ENCODE data around the gene TMOD1. TPM values are rescaled to one million over a fixed set of nuclear protein-coding genes. Genes with fewer than 3 reads are reported as not detected.

The TMOD1 gene
- total and polyA plus RNA-seq, 9 of the 15 experiments (the other 6 are each of a cell fraction or from before 2014, with no cell fraction given) = 7.1 to 41.2 (median 14.2) TPM

DNA sequence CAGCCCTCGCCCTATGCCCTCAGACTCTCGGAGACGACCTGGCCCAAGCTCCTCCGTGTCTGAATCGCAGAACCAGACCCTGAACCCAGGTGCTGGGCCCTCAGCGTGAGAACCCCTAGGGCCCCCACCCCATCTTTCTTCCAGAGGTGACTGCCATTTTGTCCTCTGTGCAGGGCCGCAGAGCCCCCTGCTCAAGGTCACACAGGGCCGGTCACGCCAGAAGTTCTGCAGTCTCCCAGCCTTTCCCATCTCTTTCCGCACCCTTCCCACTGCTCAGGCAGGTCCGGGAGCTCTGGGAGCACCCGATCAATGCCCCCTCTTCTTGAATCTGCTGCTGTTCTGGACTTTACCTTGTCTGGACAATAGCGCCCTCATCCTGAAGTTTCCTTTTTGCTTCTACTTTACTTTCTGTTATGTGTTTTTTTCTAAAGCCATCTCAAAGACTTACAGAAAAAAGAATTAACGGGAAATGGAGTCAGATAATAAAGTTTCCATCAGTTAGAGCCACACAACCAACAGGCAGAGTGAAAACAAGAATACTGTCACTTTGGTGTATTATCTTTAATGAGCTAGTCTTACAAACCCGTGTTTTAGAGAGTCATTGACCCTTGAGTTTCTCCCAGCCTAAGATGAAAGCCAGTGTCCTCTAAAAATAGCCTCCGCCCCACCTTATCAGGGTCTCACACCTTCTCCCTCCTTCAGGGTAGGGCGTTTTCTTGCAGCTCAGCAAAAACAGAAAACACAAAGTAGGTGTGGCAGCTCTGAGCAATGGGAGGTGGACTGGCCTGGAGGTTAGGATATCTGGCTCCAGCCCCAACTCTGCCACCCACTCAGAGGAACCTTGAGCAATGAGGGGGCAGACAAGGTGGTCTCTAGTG lies 1.8 kb downstream of the TMOD1 start (continued):
- TF ChIP-seq MXI1 (IDR thresholded peaks at IDR 0.05; ENCODE audit: low read depth, low read length) (peak; percentile 43; the same call in 1 of the 2 replicates), TAF1 (IDR thresholded peaks at IDR 0.05; ENCODE audit: control insufficient read depth, extremely low read depth, insufficient read depth, low read length, severe bottlenecking) (no peak), HOXB6 (CRISPR knock-in tag; IDR thresholded peaks at IDR 0.05; ENCODE audit: borderline replicate concordance) (no peak), TBL1XR1 (IDR thresholded peaks at IDR 0.05; ENCODE audit: low read length in 2 of 2) (peak; percentile 84 to 99; a peak in 3 of 4 replicates), MTA2 (IDR thresholded peaks at IDR 0.05; ENCODE audit: low read depth) (peak; percentile 90), SLC30A9 (CRISPR knock-in tag; IDR thresholded peaks at IDR 0.05) (no peak), RCOR1 (IDR thresholded peaks at IDR 0.05; ENCODE audit: borderline replicate concordance in 1 of 2, low read depth in 2 of 2, low read length in 2 of 2) (peak; percentile 82 to 89; a peak in 3 of 4 replicates), SMARCA4 (IDR thresholded peaks at IDR 0.05) (peak; percentile 97), ZNF197 (CRISPR knock-in tag; IDR thresholded peaks at IDR 0.05; ENCODE audit: low read depth) (peak; percentile 78; the same call in 1 of the 2 replicates), ASH1L (IDR thresholded peaks at IDR 0.05; ENCODE audit: borderline replicate concordance, low read depth, partially characterized antibody) (no peak), PHF21A (IDR thresholded peaks at IDR 0.05; ENCODE audit: borderline replicate concordance, low read depth) (no peak; the same call in 1 of the 2 replicates), ARHGAP35 (IDR thresholded peaks at IDR 0.05; ENCODE audit: partially characterized antibody) (no peak), FOXP1 (CRISPR knock-in tag; IDR thresholded peaks at IDR 0.05) (no peak; the same call in 1 of the 2 replicates), LEF1 (IDR thresholded peaks at IDR 0.05) (peak; percentile 100), ZKSCAN1 (IDR thresholded peaks at IDR 0.05; ENCODE audit: low read depth, low read length) (0 out of 2 replicates have a peak, but pooled peaks have one; percentile 3), HDAC2 (IDR thresholded peaks at IDR 0.05) (peak; percentile 89), ZNF586 (CRISPR knock-in tag; conservative IDR thresholded peaks at IDR 0.05) (no peak), NRF1 (conservative IDR thresholded peaks at IDR 0.05 in 1 of 2, IDR thresholded peaks at IDR 0.05 in 1 of 2) (no peak; a peak in 2 of 4 replicates), PHB (CRISPR knock-in tag; IDR thresholded peaks at IDR 0.05) (no peak), PHTF2 (CRISPR knock-in tag; IDR thresholded peaks at IDR 0.05) (no peak), HNRNPK (IDR thresholded peaks at IDR 0.05; ENCODE audit: low read depth, low read length, poor library complexity, severe bottlenecking) (no peak), DIDO1 (tag; IDR thresholded peaks at IDR 0.05; ENCODE audit: low read depth) (no peak)
- TF ChIP-seq, protein P1, sequence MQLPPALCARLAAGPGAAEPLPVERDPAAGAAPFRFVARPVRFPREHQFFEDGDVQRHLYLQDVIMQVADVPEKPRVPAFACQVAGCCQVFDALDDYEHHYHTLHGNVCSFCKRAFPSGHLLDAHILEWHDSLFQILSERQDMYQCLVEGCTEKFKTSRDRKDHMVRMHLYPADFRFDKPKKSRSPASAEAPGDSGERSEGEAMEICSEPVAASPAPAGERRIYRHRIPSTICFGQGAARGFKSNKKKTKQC (CRISPR knock-in tag; IDR thresholded peaks at IDR 0.05) = no peak
- TF ChIP-seq, protein P2, sequence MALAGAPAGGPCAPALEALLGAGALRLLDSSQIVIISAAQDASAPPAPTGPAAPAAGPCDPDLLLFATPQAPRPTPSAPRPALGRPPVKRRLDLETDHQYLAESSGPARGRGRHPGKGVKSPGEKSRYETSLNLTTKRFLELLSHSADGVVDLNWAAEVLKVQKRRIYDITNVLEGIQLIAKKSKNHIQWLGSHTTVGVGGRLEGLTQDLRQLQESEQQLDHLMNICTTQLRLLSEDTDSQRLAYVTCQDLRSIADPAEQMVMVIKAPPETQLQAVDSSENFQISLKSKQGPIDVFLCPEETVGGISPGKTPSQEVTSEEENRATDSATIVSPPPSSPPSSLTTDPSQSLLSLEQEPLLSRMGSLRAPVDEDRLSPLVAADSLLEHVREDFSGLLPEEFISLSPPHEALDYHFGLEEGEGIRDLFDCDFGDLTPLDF (CRISPR knock-in tag; IDR thresholded peaks at IDR 0.05) = no peak
- TF ChIP-seq, protein P3, sequence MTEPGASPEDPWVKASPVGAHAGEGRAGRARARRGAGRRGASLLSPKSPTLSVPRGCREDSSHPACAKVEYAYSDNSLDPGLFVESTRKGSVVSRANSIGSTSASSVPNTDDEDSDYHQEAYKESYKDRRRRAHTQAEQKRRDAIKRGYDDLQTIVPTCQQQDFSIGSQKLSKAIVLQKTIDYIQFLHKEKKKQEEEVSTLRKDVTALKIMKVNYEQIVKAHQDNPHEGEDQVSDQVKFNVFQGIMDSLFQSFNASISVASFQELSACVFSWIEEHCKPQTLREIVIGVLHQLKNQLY (CRISPR knock-in tag; conservative IDR thresholded peaks at IDR 0.05) = no peak
- TF ChIP-seq, protein P4, sequence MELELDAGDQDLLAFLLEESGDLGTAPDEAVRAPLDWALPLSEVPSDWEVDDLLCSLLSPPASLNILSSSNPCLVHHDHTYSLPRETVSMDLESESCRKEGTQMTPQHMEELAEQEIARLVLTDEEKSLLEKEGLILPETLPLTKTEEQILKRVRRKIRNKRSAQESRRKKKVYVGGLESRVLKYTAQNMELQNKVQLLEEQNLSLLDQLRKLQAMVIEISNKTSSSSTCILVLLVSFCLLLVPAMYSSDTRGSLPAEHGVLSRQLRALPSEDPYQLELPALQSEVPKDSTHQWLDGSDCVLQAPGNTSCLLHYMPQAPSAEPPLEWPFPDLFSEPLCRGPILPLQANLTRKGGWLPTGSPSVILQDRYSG (tag; conservative IDR thresholded peaks at IDR 0.05; ENCODE audit: low read depth) = no peak

Data from K562 (cell line).